H54 (cell line): ENCODE measurements around the gene ESRRA.

Experiments
- DNase-seq: peaks from one replicate; pipeline ENCODE4 v3.0.0; 2011; ENCODE audit warnings: low spot score, mixed read lengths; ENCODE audit not compliant: insufficient read length
- FAIRE-seq: peaks from 3 replicates; lab custom pipeline; 2011; peaks lifted over from hg19 to GRCh38; lab: Jason Lieb, UNC
- POLR2A ChIP-seq: IDR thresholded peaks from 2 replicates; pipeline ENCODE4 v1.6.1; 2011; ENCODE audit warnings: low read depth, mild to moderate bottlenecking, low read length

ESRRA gene

GRCh38 chr11:64284048-64284961 is 21.0 kb upstream of the ESRRA start, which contains the start of gene BAD:
TSS of gene BAD (minus strand) at chr11:64284665. CDS start at chr11:64284368, 297 bp downstream.
- TF ChIP-seq POLR2A = peak; percentile 51; the same call in 1 of the 2 replicates
- FAIRE-seq (no peak), DNase-seq (peak; percentile 98)

DNA sequence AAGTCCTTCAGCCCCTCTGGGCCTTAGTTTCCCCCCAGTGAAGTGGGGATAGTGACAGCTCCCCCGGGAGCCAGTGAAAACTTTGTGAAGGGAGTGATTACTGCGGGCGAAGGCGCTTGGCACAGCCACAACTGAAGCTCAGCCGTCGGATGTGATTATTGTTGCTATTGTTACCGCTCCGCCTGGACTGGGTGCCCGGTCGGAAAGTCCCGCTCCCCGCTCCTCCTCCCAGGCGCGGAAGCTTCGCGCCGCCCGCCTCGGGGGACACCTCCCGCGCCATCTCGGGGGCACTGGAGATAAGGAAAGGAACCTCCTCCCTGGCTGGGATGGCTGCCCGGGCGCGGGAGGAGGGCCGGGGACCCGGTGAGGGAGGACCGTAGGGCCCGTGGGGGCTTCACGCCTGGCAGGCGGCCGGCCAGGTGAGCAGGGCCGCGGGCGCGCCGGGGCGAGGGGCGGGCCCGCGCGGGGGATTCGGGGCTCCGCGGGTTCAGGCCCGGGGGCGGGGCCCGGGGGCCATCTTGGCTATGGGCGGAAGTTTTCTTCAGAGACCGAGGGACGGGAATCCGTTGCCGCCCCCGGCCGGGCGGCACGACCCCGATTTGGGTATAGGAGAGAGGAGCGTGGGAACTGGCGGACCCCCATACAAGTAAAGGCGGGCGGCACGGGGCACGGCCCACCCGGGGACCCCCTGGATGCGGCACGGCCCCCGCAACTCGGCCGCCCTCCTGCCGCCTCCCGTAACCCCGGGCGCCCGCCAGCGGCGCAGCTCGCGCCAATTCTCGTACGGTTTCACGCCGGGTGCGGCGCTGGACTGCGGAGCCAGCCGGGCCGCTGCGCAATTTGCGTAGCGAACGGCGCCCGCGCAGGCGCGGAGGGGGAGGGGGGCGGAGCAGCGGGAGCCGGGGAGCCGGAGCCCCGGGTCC is 20.1 kb upstream of the ESRRA start, which contains the start of gene GPR137:
TSS of gene GPR137 (plus strand) at position 887 of the 923 bp plus-strand sequence. CDS start 677 bp downstream, outside the sequence.
- DNase-seq (peak; percentile 87), FAIRE-seq (no peak)
- peak; percentile 55 for TF ChIP-seq POLR2A

DNA sequence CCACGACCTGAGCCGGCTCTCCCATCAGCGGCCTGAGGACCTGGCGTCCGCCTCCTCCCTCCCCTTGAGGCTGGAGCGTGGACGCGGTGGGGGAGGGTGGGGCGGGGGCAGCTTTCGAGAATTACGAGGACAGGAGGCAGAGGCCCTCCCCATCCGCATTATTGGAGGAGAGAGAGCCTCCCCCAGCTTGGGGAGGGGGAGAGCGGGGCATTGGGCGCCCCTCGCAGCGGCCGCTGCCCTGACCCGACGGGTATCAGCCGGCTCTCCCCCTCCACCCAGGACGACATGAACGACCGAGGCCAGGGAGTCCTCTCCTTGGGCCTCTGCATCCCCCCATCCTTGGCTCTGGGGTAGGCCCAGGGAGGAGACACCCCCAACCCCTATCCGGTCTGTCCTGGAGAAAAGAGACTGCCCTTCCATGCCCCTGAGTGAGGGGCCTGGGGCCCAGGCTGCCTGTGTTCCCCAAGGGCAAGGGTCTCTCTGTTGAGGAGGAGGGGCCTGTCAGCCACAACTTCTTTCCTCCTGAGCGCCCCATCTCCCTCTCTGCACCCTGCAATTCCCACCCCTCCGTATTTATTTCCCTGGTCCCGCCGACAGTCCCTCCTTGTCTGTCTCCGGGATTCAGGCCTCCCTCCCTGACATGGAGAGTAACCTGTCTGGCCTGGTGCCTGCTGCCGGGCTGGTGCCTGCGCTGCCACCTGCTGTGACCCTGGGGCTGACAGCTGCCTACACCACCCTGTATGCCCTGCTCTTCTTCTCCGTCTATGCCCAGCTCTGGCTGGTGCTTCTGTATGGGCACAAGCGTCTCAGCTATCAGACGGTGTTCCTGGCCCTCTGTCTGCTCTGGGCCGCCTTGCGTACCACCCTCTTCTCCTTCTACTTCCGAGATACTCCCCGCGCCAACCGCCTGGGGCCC is 19.2 kb upstream of the ESRRA start:
- FAIRE-seq (no peak), DNase-seq (no peak)
- TF ChIP-seq POLR2A = no peak

GRCh38 chr11:64286801-64287159 is 18.5 kb upstream of the ESRRA start:
- no peak for TF ChIP-seq POLR2A
- FAIRE-seq (no peak), DNase-seq (no peak)

- TF ChIP-seq POLR2A = no peak
Measured at GRCh38 chr11:64287676-64288352, 17.5 kb upstream of the ESRRA start.

DNA sequence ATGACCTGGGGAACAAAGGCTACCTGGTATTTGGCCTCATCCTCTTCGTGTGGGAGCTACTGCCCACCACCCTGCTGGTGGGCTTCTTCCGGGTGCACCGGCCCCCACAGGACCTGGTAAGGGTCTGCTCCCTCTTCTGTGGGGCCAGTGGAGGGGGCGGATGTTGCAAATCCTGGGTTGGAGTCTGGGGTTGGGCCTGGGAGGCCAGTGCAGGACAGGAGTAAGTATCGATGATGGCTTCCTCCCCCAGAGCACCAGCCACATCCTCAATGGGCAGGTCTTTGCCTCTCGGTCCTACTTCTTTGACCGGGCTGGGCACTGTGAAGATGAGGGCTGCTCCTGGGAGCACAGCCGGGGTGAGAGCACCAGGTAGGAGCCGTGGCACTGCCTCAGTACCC is 17.0 kb upstream of the ESRRA start:
- no peak for TF ChIP-seq POLR2A
- FAIRE-seq = no peak
- DNase-seq = no peak

More at GRCh38 chr11:64287676-64288352, 17.5 kb upstream of the ESRRA start:
- DNase-seq (no peak), FAIRE-seq (no peak)

DNA sequence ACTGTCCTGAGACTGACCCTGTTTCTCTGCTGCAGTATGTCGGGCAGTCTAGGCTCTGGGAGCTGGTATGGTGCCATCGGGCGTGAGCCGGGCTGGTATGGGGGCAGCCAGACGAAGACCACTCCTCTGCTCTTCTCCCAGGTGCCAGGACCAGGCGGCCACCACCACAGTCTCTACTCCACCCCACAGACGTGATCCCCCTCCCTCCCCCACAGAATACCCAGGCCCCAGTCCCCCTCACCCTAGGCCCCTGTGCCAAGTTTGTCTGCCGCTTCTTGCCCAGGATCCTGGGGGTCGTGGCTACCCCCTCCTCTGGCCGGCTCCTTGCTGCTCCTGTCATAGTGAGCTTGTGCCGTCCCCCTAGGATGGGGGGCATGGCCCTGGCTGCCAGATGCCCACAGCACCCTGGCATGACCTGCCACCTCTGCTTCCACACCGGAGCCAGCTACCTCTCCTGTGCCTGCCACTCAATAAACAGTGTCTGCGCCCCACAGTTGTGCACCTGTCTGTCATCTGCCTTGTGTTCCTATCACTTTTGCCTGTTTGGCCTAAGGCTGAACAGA is 16.2 kb upstream of the ESRRA start:
- TF ChIP-seq POLR2A = no peak
- no peak for DNase-seq
- FAIRE-seq = no peak

GRCh38 chr11:64290352-64291261 is 14.7 kb upstream of the ESRRA start:
- FAIRE-seq = no peak
- no peak for TF ChIP-seq POLR2A
- DNase-seq = no peak

DNA sequence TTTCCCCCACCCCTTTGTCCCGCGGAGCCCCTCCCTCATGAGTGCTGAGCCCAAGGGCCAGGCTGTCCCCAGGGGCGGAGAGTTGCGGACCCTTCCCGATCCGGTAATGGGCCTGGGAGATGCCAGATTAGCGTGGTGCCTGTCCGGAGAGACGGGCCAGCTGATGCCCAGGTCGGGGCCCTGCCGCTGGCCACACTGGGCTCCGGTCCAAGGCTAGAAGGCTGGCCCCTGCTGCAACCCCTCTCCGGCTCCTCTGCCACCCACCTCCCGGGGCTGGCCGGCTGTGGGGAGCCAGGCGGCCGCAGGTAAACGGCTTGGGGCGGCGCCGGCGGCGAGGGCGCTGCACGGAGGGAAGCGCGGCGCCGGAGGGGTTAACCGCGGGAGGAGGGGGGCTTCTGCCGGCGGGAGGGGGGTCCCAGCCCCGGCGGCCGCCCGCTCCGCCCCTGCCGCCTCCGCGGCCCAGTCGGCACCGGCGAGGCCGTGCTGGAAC is 14.0 kb upstream of the ESRRA start, which contains the start of gene KCNK4:
TSS of gene KCNK4 (plus strand) at position 41 of the 490 bp plus-strand sequence. CDS start 1,717 bp downstream, outside the sequence.
- TF ChIP-seq POLR2A = no peak
- no peak for DNase-seq
- FAIRE-seq = no peak

- DNase-seq = no peak
- no peak for TF ChIP-seq POLR2A
- FAIRE-seq = no peak
Measured at GRCh38 chr11:64291752-64292459, 13.4 kb upstream of the ESRRA start.
